ENCODE data around the gene XCL2.

XCL2 gene

DNA sequence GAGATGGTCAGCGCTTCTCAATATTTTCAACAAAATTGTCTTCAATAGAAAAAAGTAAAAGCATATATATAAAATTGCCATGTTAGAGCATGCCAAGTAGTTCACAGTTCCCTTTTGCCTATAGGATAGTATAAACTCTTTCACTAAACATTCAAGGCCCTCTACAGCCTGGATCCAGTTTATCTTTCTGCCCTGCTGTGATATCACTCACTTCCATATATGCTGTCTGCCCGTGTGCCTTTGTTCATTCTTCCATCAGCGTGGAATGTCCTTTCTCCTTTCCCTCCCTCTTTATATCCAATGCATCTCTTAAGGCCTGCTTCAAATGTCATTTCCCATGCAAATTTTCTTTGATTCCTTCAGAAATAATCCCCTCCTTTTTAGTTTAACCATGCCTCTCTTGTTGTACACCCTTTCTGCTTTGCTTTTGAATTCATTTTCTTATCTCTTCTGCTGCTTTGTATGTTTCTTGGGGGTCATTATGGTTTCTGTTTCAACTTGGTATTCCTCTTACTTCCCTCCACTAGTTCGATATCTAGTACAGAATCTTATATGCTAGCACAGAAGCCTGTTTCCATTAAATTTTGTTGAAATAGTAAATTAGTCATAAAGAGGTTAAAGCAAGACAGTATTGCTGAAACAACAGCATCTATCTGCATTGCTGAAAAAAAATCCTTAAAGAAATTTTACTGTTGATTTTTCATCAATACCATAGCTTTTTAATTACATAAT, 44.7 kb downstream of the XCL2 start:
- ATAC-seq = peak; percentile 23; the same call in 2 of the 3 replicates
- TF ChIP-seq ESRRG (CRISPR knock-in tag; IDR thresholded peaks at IDR 0.05) (no peak), TCF4 (CRISPR knock-in tag; IDR thresholded peaks at IDR 0.05; ENCODE audit: borderline replicate concordance) (no peak), ZNF8 (CRISPR knock-in tag; IDR thresholded peaks at IDR 0.05) (no peak), TOX (CRISPR knock-in tag; IDR thresholded peaks at IDR 0.05; ENCODE audit: borderline replicate concordance) (no peak), OSR1 (CRISPR knock-in tag; IDR thresholded peaks at IDR 0.05) (no peak), ZNF70 (CRISPR knock-in tag; IDR thresholded peaks at IDR 0.05) (no peak), BACH2 (CRISPR knock-in tag; IDR thresholded peaks at IDR 0.05; ENCODE audit: borderline replicate concordance) (no peak), ISL1 (CRISPR knock-in tag; IDR thresholded peaks at IDR 0.05) (no peak), RARB (CRISPR knock-in tag; IDR thresholded peaks at IDR 0.05) (no peak), ARNTL (CRISPR knock-in tag; IDR thresholded peaks at IDR 0.05; ENCODE audit: borderline replicate concordance, low read depth) (no peak), ZFP30 (CRISPR knock-in tag; IDR thresholded peaks at IDR 0.05) (no peak), GLIS3 (CRISPR knock-in tag; IDR thresholded peaks at IDR 0.05) (no peak)
- TF ChIP-seq, protein P1, sequence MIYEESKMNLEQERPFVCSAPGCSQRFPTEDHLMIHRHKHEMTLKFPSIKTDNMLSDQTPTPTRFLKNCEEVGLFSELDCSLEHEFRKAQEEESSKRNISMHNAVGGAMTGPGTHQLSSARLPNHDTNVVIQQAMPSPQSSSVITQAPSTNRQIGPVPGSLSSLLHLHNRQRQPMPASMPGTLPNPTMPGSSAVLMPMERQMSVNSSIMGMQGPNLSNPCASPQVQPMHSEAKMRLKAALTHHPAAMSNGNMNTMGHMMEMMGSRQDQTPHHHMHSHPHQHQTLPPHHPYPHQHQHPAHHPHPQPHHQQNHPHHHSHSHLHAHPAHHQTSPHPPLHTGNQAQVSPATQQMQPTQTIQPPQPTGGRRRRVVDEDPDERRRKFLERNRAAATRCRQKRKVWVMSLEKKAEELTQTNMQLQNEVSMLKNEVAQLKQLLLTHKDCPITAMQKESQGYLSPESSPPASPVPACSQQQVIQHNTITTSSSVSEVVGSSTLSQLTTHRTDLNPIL (CRISPR knock-in tag; IDR thresholded peaks at IDR 0.05; ENCODE audit: low read depth) = no peak
- TF ChIP-seq, protein P2, sequence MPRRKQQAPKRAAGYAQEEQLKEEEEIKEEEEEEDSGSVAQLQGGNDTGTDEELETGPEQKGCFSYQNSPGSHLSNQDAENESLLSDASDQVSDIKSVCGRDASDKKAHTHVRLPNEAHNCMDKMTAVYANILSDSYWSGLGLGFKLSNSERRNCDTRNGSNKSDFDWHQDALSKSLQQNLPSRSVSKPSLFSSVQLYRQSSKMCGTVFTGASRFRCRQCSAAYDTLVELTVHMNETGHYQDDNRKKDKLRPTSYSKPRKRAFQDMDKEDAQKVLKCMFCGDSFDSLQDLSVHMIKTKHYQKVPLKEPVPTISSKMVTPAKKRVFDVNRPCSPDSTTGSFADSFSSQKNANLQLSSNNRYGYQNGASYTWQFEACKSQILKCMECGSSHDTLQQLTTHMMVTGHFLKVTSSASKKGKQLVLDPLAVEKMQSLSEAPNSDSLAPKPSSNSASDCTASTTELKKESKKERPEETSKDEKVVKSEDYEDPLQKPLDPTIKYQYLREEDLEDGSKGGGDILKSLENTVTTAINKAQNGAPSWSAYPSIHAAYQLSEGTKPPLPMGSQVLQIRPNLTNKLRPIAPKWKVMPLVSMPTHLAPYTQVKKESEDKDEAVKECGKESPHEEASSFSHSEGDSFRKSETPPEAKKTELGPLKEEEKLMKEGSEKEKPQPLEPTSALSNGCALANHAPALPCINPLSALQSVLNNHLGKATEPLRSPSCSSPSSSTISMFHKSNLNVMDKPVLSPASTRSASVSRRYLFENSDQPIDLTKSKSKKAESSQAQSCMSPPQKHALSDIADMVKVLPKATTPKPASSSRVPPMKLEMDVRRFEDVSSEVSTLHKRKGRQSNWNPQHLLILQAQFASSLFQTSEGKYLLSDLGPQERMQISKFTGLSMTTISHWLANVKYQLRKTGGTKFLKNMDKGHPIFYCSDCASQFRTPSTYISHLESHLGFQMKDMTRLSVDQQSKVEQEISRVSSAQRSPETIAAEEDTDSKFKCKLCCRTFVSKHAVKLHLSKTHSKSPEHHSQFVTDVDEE (CRISPR knock-in tag; IDR thresholded peaks at IDR 0.05) = no peak
- TF ChIP-seq, protein P3, sequence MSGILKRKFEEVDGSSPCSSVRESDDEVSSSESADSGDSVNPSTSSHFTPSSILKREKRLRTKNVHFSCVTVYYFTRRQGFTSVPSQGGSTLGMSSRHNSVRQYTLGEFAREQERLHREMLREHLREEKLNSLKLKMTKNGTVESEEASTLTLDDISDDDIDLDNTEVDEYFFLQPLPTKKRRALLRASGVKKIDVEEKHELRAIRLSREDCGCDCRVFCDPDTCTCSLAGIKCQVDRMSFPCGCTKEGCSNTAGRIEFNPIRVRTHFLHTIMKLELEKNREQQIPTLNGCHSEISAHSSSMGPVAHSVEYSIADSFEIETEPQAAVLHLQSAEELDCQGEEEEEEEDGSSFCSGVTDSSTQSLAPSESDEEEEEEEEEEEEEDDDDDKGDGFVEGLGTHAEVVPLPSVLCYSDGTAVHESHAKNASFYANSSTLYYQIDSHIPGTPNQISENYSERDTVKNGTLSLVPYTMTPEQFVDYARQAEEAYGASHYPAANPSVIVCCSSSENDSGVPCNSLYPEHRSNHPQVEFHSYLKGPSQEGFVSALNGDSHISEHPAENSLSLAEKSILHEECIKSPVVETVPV (CRISPR knock-in tag; IDR thresholded peaks at IDR 0.05) = no peak
- TF ChIP-seq, protein P4, sequence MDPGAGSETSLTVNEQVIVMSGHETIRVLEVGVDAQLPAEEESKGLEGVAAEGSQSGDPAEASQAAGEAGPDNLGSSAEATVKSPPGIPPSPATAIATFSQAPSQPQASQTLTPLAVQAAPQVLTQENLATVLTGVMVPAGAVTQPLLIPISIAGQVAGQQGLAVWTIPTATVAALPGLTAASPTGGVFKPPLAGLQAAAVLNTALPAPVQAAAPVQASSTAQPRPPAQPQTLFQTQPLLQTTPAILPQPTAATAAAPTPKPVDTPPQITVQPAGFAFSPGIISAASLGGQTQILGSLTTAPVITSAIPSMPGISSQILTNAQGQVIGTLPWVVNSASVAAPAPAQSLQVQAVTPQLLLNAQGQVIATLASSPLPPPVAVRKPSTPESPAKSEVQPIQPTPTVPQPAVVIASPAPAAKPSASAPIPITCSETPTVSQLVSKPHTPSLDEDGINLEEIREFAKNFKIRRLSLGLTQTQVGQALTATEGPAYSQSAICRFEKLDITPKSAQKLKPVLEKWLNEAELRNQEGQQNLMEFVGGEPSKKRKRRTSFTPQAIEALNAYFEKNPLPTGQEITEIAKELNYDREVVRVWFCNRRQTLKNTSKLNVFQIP (CRISPR knock-in tag; IDR thresholded peaks at IDR 0.05; ENCODE audit: borderline replicate concordance, low read depth) = no peak
- TF ChIP-seq, protein P5, sequence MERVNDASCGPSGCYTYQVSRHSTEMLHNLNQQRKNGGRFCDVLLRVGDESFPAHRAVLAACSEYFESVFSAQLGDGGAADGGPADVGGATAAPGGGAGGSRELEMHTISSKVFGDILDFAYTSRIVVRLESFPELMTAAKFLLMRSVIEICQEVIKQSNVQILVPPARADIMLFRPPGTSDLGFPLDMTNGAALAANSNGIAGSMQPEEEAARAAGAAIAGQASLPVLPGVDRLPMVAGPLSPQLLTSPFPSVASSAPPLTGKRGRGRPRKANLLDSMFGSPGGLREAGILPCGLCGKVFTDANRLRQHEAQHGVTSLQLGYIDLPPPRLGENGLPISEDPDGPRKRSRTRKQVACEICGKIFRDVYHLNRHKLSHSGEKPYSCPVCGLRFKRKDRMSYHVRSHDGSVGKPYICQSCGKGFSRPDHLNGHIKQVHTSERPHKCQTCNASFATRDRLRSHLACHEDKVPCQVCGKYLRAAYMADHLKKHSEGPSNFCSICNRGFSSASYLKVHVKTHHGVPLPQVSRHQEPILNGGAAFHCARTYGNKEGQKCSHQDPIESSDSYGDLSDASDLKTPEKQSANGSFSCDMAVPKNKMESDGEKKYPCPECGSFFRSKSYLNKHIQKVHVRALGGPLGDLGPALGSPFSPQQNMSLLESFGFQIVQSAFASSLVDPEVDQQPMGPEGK (CRISPR knock-in tag; IDR thresholded peaks at IDR 0.05; ENCODE audit: borderline replicate concordance) = no peak

DNA sequence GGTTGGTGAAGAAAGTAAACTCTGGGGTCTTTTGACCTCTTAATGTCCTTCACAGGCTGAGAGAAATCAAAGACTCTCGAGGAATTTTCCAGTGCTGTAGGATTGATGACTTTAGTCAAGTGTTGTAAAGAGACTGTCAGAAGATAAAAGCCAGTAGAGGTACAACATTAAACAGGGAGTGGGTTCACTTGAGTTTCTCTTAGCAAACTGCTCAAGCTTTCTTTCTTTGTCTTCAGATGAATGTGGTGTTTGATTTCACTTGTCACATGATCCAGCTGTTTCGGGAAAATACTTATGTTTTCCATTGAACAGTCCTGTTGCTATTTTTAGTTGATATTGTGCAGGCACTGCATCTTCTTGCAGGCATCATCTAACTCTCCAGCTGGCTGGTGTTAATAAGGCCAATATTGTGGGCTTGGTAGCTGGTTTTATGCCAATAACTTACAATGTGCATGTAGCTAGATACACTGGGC, 45.6 kb downstream of the XCL2 start:
- TF ChIP-seq ISL1 (CRISPR knock-in tag; IDR thresholded peaks at IDR 0.05) (no peak), ZC3H10 (CRISPR knock-in tag; IDR thresholded peaks at IDR 0.05) (peak; percentile 90), RARB (CRISPR knock-in tag; IDR thresholded peaks at IDR 0.05) (peak; percentile 94), ARNTL (CRISPR knock-in tag; IDR thresholded peaks at IDR 0.05; ENCODE audit: borderline replicate concordance, low read depth) (no peak), TOX (CRISPR knock-in tag; IDR thresholded peaks at IDR 0.05; ENCODE audit: borderline replicate concordance) (peak; percentile 97), ZNF565 (CRISPR knock-in tag; conservative IDR thresholded peaks at IDR 0.05; ENCODE audit: low read depth) (no peak), BACH2 (CRISPR knock-in tag; IDR thresholded peaks at IDR 0.05; ENCODE audit: borderline replicate concordance) (no peak)
- TF ChIP-seq, protein P2 (CRISPR knock-in tag; IDR thresholded peaks at IDR 0.05) = no peak
- ATAC-seq = peak; percentile 89

All from SK-N-SH treated with all-trans-retinoic acid at 6 μM for 48 hours (cell line).